MCF 10A (cell line): ENCODE results near the gene RGS10. TPM values are rescaled to one million over a fixed set of nuclear protein-coding genes. Genes with fewer than 3 reads are reported as not detected.

Source experiments
- BruUV-seq: library from RNA; stranded (reverse); fragments of 400-500 nt; replicated peaks from 2 replicates; lab custom pipeline; 2021; lab: Mats Ljungman, UMichigan
- CTCF ChIA-PET: fragments of 300-600 bp; sonication (Branson Sonifier 250); formaldehyde crosslinking; extraction: SDS; loops from one replicate; lab custom pipeline; 2021; ENCODE audit warnings: antibody characterized with exemption, inconsistent platforms; lab: Yijun Ruan, JAX
- POLR2A ChIA-PET: fragments of 300-600, 350-650 bp; sonication (Branson Sonifier 250); formaldehyde crosslinking; extraction: SDS; loops from one replicate; lab custom pipeline; 2020; ENCODE audit warnings: antibody characterized with exemption, inconsistent platforms; lab: Yijun Ruan, JAX
- DNase-seq: peaks from one replicate; pipeline ENCODE4 v3.0.0-alpha.2; 2018; ENCODE audit not compliant: unreplicated experiment
- H3K27ac Mint-ChIP-seq: one replicate; pipeline ENCODE4 v1.8.0; 2022; ENCODE audit warnings: mild to moderate bottlenecking, low read depth, mixed read lengths; ENCODE audit not compliant: unreplicated experiment
- H3K27me3 Mint-ChIP-seq: one replicate; pipeline ENCODE4 v1.8.0; 2022; ENCODE audit warnings: mixed read lengths; ENCODE audit not compliant: insufficient read depth, unreplicated experiment
- H3K36me3 Mint-ChIP-seq: one replicate; pipeline ENCODE4 v1.8.0; 2022; ENCODE audit warnings: mild to moderate bottlenecking, moderate library complexity, mixed read lengths; ENCODE audit not compliant: insufficient read depth, unreplicated experiment
- H3K4me1 Mint-ChIP-seq: one replicate; pipeline ENCODE4 v1.8.0; 2022; ENCODE audit warnings: mixed read lengths; ENCODE audit not compliant: insufficient read depth, unreplicated experiment
- H3K4me3 Mint-ChIP-seq: one replicate; pipeline ENCODE4 v1.8.0; 2022; ENCODE audit warnings: mild to moderate bottlenecking, moderate library complexity, mixed read lengths; ENCODE audit not compliant: unreplicated experiment
- H3K9me3 Mint-ChIP-seq: one replicate; pipeline ENCODE4 v1.8.0; 2022; ENCODE audit warnings: mixed read lengths; ENCODE audit not compliant: unreplicated experiment
- CTCF ChIP-seq: fragments of 200-600 bp; IDR thresholded peaks from one replicate; pipeline ENCODE4 v1.8.0; 2022; ENCODE audit warnings: antibody characterized with exemption, mild to moderate bottlenecking; ENCODE audit not compliant: unreplicated experiment
- intact Hi-C: fragments of 100-400 bp; cut with micrococcal nuclease; formaldehyde crosslinking; loops from 2 replicates; pipeline ENCODE4 v1.14.1; 2022
- total RNA-seq: library from RNA; stranded (reverse); gene quantifications from 2 replicates; pipeline ENCODE4 v1.2.3, GENCODE V29; 2022

Gene RGS10
- total RNA-seq, 1 experiment from 2014 or later: 26.0 TPM

GRCh38 chr10:119505131-119505551, 37.4 kb downstream of the RGS10 start:
- Mint-ChIP-seq H3K27ac (no peak overlapping the region), H3K36me3 (peaks cover 7% of the 10 kb centered on the region), H3K4me1 (peaks cover 2% of the 10 kb centered on the region), H3K27me3 (no peaks in the 10 kb centered on the region), H3K4me3 (no peak overlapping the region), H3K9me3 (no peaks in the 10 kb centered on the region)
- DNase-seq: no peak
- ChIA-PET CTCF (no interaction called here), POLR2A (interaction anchor here (0.6 kb wide), 1 partner anchor 395 kb away, joined by 3 read pairs; no protein-coding TSS in a partner anchor)
- TF ChIP-seq CTCF: no peak
- intact Hi-C loops: no loop called here
- no TSS peak for BruUV-seq

GRCh38 chr10:119504651-119505050, 37.9 kb downstream of the RGS10 start:
- Mint-ChIP-seq H3K27ac (no peak overlapping the region), H3K27me3 (no peaks in the 10 kb centered on the region), H3K4me1 (no peaks in the 10 kb centered on the region), H3K36me3 (peaks cover 7% of the 10 kb centered on the region), H3K9me3 (no peaks in the 10 kb centered on the region), H3K4me3 (no peak overlapping the region)
- ChIA-PET CTCF (no interaction called here), POLR2A (interaction anchor here (0.6 kb wide), 1 partner anchor 396 kb away, joined by 3 read pairs; no protein-coding TSS in a partner anchor)
- intact Hi-C loops: no loop called here
- no peak for TF ChIP-seq CTCF
- no peak for DNase-seq
- no TSS peak for BruUV-seq

- TF ChIP-seq CTCF: no peak
- Mint-ChIP-seq H3K27me3 (no peaks in the 10 kb centered on the region), H3K4me1 (no peaks in the 10 kb centered on the region), H3K9me3 (no peaks in the 10 kb centered on the region), H3K4me3 (no peak overlapping the region), H3K36me3 (peaks cover 7% of the 10 kb centered on the region), H3K27ac (no peak overlapping the region)
- DNase-seq: no peak
- ChIA-PET CTCF (no interaction called here), POLR2A (no interaction called here)
- BruUV-seq: no TSS peak
- intact Hi-C loops: no loop called here
These were observed 38.7 kb downstream of the RGS10 start for GRCh38 chr10:119503821-119504220.

- H3K27me3 Mint-ChIP-seq: no peaks in the 10 kb centered on the region
- no peak for DNase-seq
- H3K4me3 Mint-ChIP-seq: no peak overlapping the region
- intact Hi-C loops: no loop called here
- no peaks in the 10 kb centered on the region for H3K4me1 Mint-ChIP-seq
- no peaks in the 10 kb centered on the region for H3K9me3 Mint-ChIP-seq
- peaks cover 8% of the 10 kb centered on the region for H3K36me3 Mint-ChIP-seq
- no TSS peak for BruUV-seq
- TF ChIP-seq CTCF: no peak
- no peak overlapping the region for H3K27ac Mint-ChIP-seq
- ChIA-PET CTCF (no interaction called here), POLR2A (no interaction called here)
These were observed 39.8 kb downstream of the RGS10 start for GRCh38 chr10:119502618-119503155.
